ENCODE results near the gene NR2F6. TPM values are rescaled to one million over a fixed set of nuclear protein-coding genes. Genes with fewer than 3 reads are reported as not detected.
A peak's percentile ranks its signal among the peaks of the same experiment; 100 is the strongest.

Gene NR2F6
- total RNA-seq, 3 donors from 2014 or later: 23.2 to 52.4 (median 34.7) TPM

- no peak overlapping the region for H3K4me3 ChIP-seq
- DNase-seq (ENCODE audit: low spot score in 2 of 2): no peak
- H3K27ac ChIP-seq: no peak overlapping the region
- intact Hi-C loops (cut with DNase I; ENCODE audit: low total_unique reads): no loop called here
- H3K4me1 ChIP-seq: peaks cover 6 to 7% of the 10 kb centered on the region in 2 donors
- TF ChIP-seq POLR2AphosphoS5 (IDR thresholded peaks at IDR 0.05): no peak
- no peaks in the 10 kb centered on the region for H3K9me3 ChIP-seq
- H3K36me3 ChIP-seq: no peaks in the 10 kb centered on the region
- H3K27me3 ChIP-seq: no peaks in the 10 kb centered on the region
Measured at GRCh38 chr19:17248011-17248776, 2.5 kb upstream of the NR2F6 start.

GRCh38 chr19:17246681-17247425 is 1.1 kb upstream of the NR2F6 start:
- intact Hi-C loops (cut with DNase I; ENCODE audit: low total_unique reads): no loop called here
- peak overlapping the region; percentile 79 to 97 for H3K27ac ChIP-seq
- peak overlapping the region; percentile 49 to 86 (median 75) for H3K4me3 ChIP-seq

GRCh38 chr19:17244618-17245534 is 843 bp downstream of the NR2F6 start:
- Histone ChIP-seq H3K27ac (peak overlapping the region; percentile 62 to 97), H3K27me3 (no peaks in the 10 kb centered on the region), H3K9me3 (no peaks in the 10 kb centered on the region), H3K4me1 (peaks cover 6 to 7% of the 10 kb centered on the region in 2 donors), H3K4me3 (peak overlapping the region; percentile 72 to 86 (median 75)), H3K36me3 (no peaks in the 10 kb centered on the region)
- TF ChIP-seq POLR2AphosphoS5 (IDR thresholded peaks at IDR 0.05): no peak
- TF ChIP-seq POLR2A (IDR thresholded peaks at IDR 0.05): no peak
- TF ChIP-seq CTCF (IDR thresholded peaks at IDR 0.05): no peak
- intact Hi-C loops (cut with DNase I; ENCODE audit: low total_unique reads): no loop called here
- DNase-seq (ENCODE audit: low spot score in 2 of 2): peak in 1 of 2 donors; percentile 69

More at GRCh38 chr19:17246681-17247425, 1.1 kb upstream of the NR2F6 start:
- TF ChIP-seq CTCF (IDR thresholded peaks at IDR 0.05): no peak
- no peak for TF ChIP-seq POLR2AphosphoS5 (IDR thresholded peaks at IDR 0.05)
- TF ChIP-seq POLR2A (IDR thresholded peaks at IDR 0.05): no peak
- no peaks in the 10 kb centered on the region for H3K27me3 ChIP-seq
- peaks cover 6 to 7% of the 10 kb centered on the region in 2 donors for H3K4me1 ChIP-seq
- DNase-seq (ENCODE audit: low spot score in 2 of 2): no peak
- no peaks in the 10 kb centered on the region for H3K9me3 ChIP-seq
- H3K36me3 ChIP-seq: no peaks in the 10 kb centered on the region

- DNase-seq (ENCODE audit: low spot score in 2 of 2): no peak
- Histone ChIP-seq H3K4me3 (peak overlapping the region; percentile 72 to 86 (median 75)), H3K4me1 (peaks cover 6 to 7% of the 10 kb centered on the region in 2 donors), H3K27ac (peak overlapping the region; percentile 62 to 97), H3K36me3 (no peaks in the 10 kb centered on the region), H3K9me3 (no peaks in the 10 kb centered on the region), H3K27me3 (no peaks in the 10 kb centered on the region)
- intact Hi-C loops (cut with DNase I; ENCODE audit: low total_unique reads): no loop called here
- TF ChIP-seq POLR2AphosphoS5 (IDR thresholded peaks at IDR 0.05): no peak
- no peak for TF ChIP-seq CTCF (IDR thresholded peaks at IDR 0.05)
- no peak for TF ChIP-seq POLR2A (IDR thresholded peaks at IDR 0.05)
Measured at GRCh38 chr19:17243830-17244617, 1.7 kb downstream of the NR2F6 start.
